HCT116 (cell line): ENCODE measurements around the gene TRMT2A. TPM values are rescaled to one million over a fixed set of nuclear protein-coding genes. Genes with fewer than 3 reads are reported as not detected.

Source experiments
- ATAC-seq: fragments of 200-7000 bp; cut with Tn5 transposase; 2 replicates; pipeline ENCODE4 v1.9.1; 2020; ENCODE audit warnings: mild to moderate bottlenecking, moderate library complexity
- BruUV-seq: library from RNA; stranded (reverse); fragments of 400-500 nt; replicated peaks from 2 replicates; lab custom pipeline; 2021; lab: Mats Ljungman, UMichigan
- CTCF ChIA-PET: fragments of 300-600 bp; sonication (Branson Sonifier 250); formaldehyde crosslinking; loops from one replicate; lab custom pipeline; 2021; ENCODE audit warnings: antibody characterized with exemption; lab: Charles Lee
- POLR2A ChIA-PET: fragments of 300-600, 350-600 bp; sonication (Branson Sonifier 250); formaldehyde crosslinking; loops from one replicate; lab custom pipeline; 2021; ENCODE audit warnings: antibody characterized with exemption; lab: Charles Lee
- RAD21 ChIA-PET, 2 experiments: fragments of 300-600 bp; sonication (Branson Sonifier 250); formaldehyde crosslinking; loops; one replicate each; lab custom pipeline; 2023; ENCODE audit warnings: low total read pairs in 2 of 2; ENCODE audit not compliant: uncharacterized antibody in 2 of 2, unreplicated experiment in 2 of 2, low non-redundant PET in 1 of 2; lab: Charles Lee
- DNase-seq: peaks from one replicate; pipeline ENCODE4 v3.0.0-alpha.2; 2010; ENCODE audit warnings: low read depth, low spot score
- H2AFZ ChIP-seq: fragments of 200-600 bp; shearing (Covaris generic), sonication (generic); 2 replicates; pipeline ENCODE4 v1.6.1; 2017; ENCODE audit warnings: low read depth, mixed run types, mixed read lengths, antibody characterized with exemption, low read length; ENCODE audit not compliant: poor library complexity, severe bottlenecking
- H3K27ac ChIP-seq: 2 replicates; pipeline ENCODE4 v1.5.1; 2012; ENCODE audit warnings: low read depth, low read length
- H3K27me3 ChIP-seq: fragments of 200-600 bp; sonication (generic); 2 replicates; pipeline ENCODE4 v1.6.1; 2016; ENCODE audit warnings: mixed run types, low read length, mixed read lengths; ENCODE audit not compliant: insufficient read depth
- H3K36me3 ChIP-seq, 2 experiments: fragments of 200-500 bp in 1 of 2; fragments of 200-600 bp in 1 of 2; sonication (Bioruptor generic) in 1 of 2; sonication (generic) in 1 of 2; 2 replicates each; pipeline versions ENCODE4 v1.5.1 to v1.6.1; 2014 to 2016; ENCODE audit warnings: low read length in 2 of 2, inconsistent platforms in 1 of 2, mixed read lengths in 1 of 2, mixed run types in 1 of 2; ENCODE audit not compliant: insufficient read depth in 2 of 2, control insufficient read depth in 1 of 2
- H3K4me1 ChIP-seq, 2 experiments: fragments of 200-600 bp in 1 of 2; sonication (generic) in 1 of 2; 2 replicates each; pipeline versions ENCODE4 v1.5.1 to v1.6.1; 2012 to 2017; ENCODE audit warnings: low read length in 2 of 2, inconsistent platforms in 1 of 2, mild to moderate bottlenecking in 1 of 2, mixed read lengths in 1 of 2, mixed run types in 1 of 2, moderate library complexity in 1 of 2; ENCODE audit not compliant: insufficient read depth in 2 of 2, control insufficient read depth in 1 of 2
- H3K4me2 ChIP-seq: fragments of 200-600 bp; sonication (generic); 2 replicates; pipeline ENCODE4 v1.6.1; 2017; ENCODE audit warnings: mixed run types, low read length, mixed read lengths
- H3K4me3 ChIP-seq, 2 experiments: fragments of 200-600 bp in 1 of 2; sonication (generic) in 1 of 2; replicated peaks in 1 of 2; 2 replicates each; pipeline ENCODE4 v1.5.1; 2011 to 2016; ENCODE audit warnings: low read length in 2 of 2, control low read depth in 1 of 2, low read depth in 1 of 2, mild to moderate bottlenecking in 1 of 2, mixed read lengths in 1 of 2, mixed run types in 1 of 2
- H3K79me2 ChIP-seq: fragments of 200-600 bp; sonication (generic); 2 replicates; pipeline ENCODE4 v1.6.1; 2017; ENCODE audit warnings: mild to moderate bottlenecking, mixed run types, low read length, moderate library complexity, mixed read lengths; ENCODE audit not compliant: insufficient read depth
- H3K9ac ChIP-seq: fragments of 200-600 bp; sonication (generic); 2 replicates; pipeline ENCODE4 v1.6.1; 2016; ENCODE audit warnings: low read length, mixed read lengths
- H3K9me2 ChIP-seq: fragments of 200-600 bp; sonication (generic), shearing (Covaris generic); 2 replicates; pipeline ENCODE4 v1.6.1; 2017; ENCODE audit warnings: mixed run types, mild to moderate bottlenecking, moderate library complexity; ENCODE audit not compliant: insufficient read depth
- H3K9me3 ChIP-seq, 2 experiments: fragments of 200-500 bp in 1 of 2; fragments of 200-600 bp in 1 of 2; sonication (Bioruptor generic) in 1 of 2; sonication (generic) in 1 of 2; 2 replicates each; pipeline ENCODE4 v1.6.1; 2014 to 2017; ENCODE audit warnings: low read length in 2 of 2, mixed read lengths in 2 of 2, inconsistent platforms in 1 of 2, low read depth in 1 of 2, mild to moderate bottlenecking in 1 of 2, mixed run types in 1 of 2, moderate library complexity in 1 of 2; ENCODE audit not compliant: control insufficient read depth in 1 of 2, insufficient read depth in 1 of 2
- H4K20me1 ChIP-seq: fragments of 200-600 bp; sonication (generic), shearing (Covaris generic); 2 replicates; pipeline ENCODE4 v1.6.1; 2017; ENCODE audit warnings: mixed run types, mild to moderate bottlenecking, moderate library complexity; ENCODE audit not compliant: insufficient read depth
- CBX3 ChIP-seq: IDR thresholded peaks from 2 replicates; pipeline ENCODE4 v1.6.1; 2012; ENCODE audit warnings: low read depth
- CEBPB ChIP-seq: IDR thresholded peaks from 2 replicates; pipeline ENCODE4 v1.6.1; 2012; ENCODE audit warnings: low read depth
- EZH2 ChIP-seq: fragments of 200-600 bp; sonication (generic); IDR thresholded peaks from 2 replicates; pipeline ENCODE4 v1.6.1; 2017; ENCODE audit warnings: antibody characterized with exemption, mixed run types
- FOSL1 ChIP-seq: IDR thresholded peaks from 2 replicates; pipeline ENCODE4 v1.6.1; 2012; ENCODE audit warnings: low read depth
- POLR2AphosphoS5 ChIP-seq: IDR thresholded peaks from 2 replicates; pipeline ENCODE4 v1.6.1; 2011; ENCODE audit warnings: mild to moderate bottlenecking, low read depth, low read length, moderate library complexity
- RAD21 ChIP-seq: IDR thresholded peaks from 2 replicates; pipeline ENCODE4 v1.6.1; 2012; ENCODE audit warnings: low read depth, mild to moderate bottlenecking
- ZBTB33 ChIP-seq: IDR thresholded peaks from 2 replicates; pipeline ENCODE4 v1.6.1; 2011; ENCODE audit warnings: mild to moderate bottlenecking, low read length, moderate library complexity; ENCODE audit not compliant: insufficient replicate concordance; ENCODE audit errors: extremely low read depth
- intact Hi-C: fragments of 100-400 bp; cut with micrococcal nuclease; formaldehyde crosslinking; loops from 2 replicates; pipeline ENCODE4 v1.10.0; 2022
- total RNA-seq: library from RNA; stranded (reverse); gene quantifications from one replicate; pipeline ENCODE4 v1.2.1, GENCODE V29; 2021; ENCODE audit not compliant: unreplicated experiment

The TRMT2A gene
- total RNA-seq, 1 experiment from 2014 or later = 67.3 TPM

GRCh38 chr22:20137671-20138416 lies 20.8 kb upstream of the TRMT2A start (continued):
- TF ChIP-seq ZBTB33 (no peak), CBX3 (no peak), EZH2 (no peak), POLR2AphosphoS5 (no peak), FOSL1 (no peak), CEBPB (no peak)

GRCh38 chr22:20137113-20137512 lies 20.1 kb upstream of the TRMT2A start:
- Histone ChIP-seq H3K4me1 (peaks cover 12 to 30% of the 10 kb centered on the region in 2 experiments; a peak in 3 of 4 replicates), H3K9ac (no peak overlapping the region), H3K36me3 (peaks cover 5 to 12% of the 10 kb centered on the region in 2 experiments; a peak in 1 of 4 replicates), H2AFZ (no peak overlapping the region), H3K4me3 (no peak overlapping the region), H3K4me2 (no peak overlapping the region), H3K9me3 (no peaks in the 10 kb centered on the region), H3K9me2 (no peaks in the 10 kb centered on the region), H4K20me1 (no peaks in the 10 kb centered on the region), H3K79me2 (peaks cover 78% of the 10 kb centered on the region), H3K27ac (no peak overlapping the region), H3K27me3 (no peaks in the 10 kb centered on the region)
- CTCF ChIA-PET = no interaction called here
- TF ChIP-seq RAD21 (no peak), ZBTB33 (no peak)
- BruUV-seq = no TSS peak
- intact Hi-C loops = no loop called here
- no peak for ATAC-seq
- no peak for DNase-seq
- RAD21 ChIA-PET = no interaction called here
- POLR2A ChIA-PET = no interaction called here
